ENCODE data around the gene ADGRL2.

DNA sequence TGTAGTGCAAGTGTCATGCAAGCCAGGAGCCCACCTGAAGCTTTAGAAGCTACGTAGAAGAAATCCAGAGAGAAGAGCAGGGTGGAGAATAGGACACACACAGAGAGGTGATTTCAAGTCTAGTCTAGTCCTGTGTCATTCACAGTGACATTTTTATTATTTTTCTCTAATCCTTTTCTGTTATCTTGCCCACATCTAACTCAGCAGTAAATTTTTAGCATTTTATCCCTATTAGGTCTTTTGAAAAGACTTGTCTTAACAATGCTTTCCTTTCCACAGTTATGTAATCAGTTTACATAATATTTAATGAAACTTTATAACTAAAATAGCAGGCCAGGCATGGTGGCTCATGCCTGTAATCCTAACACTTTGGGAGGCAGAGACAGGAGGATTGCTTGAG lies 198.6 kb downstream of the ADGRL2 start:
- TF ChIP-seq, protein P1, sequence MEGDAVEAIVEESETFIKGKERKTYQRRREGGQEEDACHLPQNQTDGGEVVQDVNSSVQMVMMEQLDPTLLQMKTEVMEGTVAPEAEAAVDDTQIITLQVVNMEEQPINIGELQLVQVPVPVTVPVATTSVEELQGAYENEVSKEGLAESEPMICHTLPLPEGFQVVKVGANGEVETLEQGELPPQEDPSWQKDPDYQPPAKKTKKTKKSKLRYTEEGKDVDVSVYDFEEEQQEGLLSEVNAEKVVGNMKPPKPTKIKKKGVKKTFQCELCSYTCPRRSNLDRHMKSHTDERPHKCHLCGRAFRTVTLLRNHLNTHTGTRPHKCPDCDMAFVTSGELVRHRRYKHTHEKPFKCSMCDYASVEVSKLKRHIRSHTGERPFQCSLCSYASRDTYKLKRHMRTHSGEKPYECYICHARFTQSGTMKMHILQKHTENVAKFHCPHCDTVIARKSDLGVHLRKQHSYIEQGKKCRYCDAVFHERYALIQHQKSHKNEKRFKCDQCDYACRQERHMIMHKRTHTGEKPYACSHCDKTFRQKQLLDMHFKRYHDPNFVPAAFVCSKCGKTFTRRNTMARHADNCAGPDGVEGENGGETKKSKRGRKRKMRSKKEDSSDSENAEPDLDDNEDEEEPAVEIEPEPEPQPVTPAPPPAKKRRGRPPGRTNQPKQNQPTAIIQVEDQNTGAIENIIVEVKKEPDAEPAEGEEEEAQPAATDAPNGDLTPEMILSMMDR (IDR thresholded peaks at IDR 0.05), result no peak
- TF ChIP-seq POLR2A (IDR thresholded peaks at IDR 0.05), result no peak
- no peak for TF ChIP-seq EP300 (IDR thresholded peaks at IDR 0.05)

All from ovary (tissue), 3 donors.